Epithelial cell of esophagus (primary cell): ENCODE results near the gene WFDC12.
A peak's percentile ranks its signal among the peaks of the same experiment; 100 is the strongest.
"Not testable (repeated sequence)": the region's sequence is repeated elsewhere in the genome, so short reads cannot be mapped to it uniquely, and the experiment has no call there.

Experiments
- DNase-seq: peaks from one replicate; pipeline ENCODE4 v3.0.0; 2010; ENCODE audit warnings: low read depth
- H3K4me3 ChIP-seq: 2 replicates; pipeline ENCODE4 v1.5.1; 2011; ENCODE audit warnings: mild to moderate bottlenecking, low read length, control low read depth
- CTCF ChIP-seq: IDR thresholded peaks from 2 replicates; pipeline ENCODE4 v1.5.1; 2011; ENCODE audit warnings: low read depth, mild to moderate bottlenecking, low read length, control low read depth, inconsistent platforms; ENCODE audit not compliant: insufficient read depth; ENCODE audit errors: missing control alignments

WFDC12 gene

DNA sequence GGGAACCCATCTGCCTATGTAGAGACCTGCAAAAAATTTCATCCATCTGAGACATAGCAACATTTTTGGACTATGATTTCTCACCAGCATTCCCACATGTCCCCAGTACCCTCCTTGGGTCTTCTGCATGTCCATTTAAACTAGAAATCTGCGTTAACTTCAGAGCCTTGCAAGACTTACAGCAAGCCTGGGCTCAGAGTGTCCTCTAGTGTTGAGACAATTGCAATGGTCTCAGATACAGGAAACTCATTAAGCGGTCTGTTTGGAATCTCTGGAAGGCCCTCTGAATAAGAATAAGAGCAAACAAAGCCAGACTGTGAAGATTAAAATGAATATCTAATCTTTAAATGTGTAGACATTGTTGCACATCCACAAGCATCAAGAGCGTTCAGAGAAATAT is 29.9 kb upstream of the WFDC12 start:
- H3K4me3 ChIP-seq = no peak overlapping the region
- TF ChIP-seq CTCF = peak; percentile 13
- no peak for DNase-seq

GRCh38 chr20:45153752-45154151 is 29.5 kb upstream of the WFDC12 start:
- no peak for DNase-seq
- H3K4me3 ChIP-seq = no peak overlapping the region
- no peak for TF ChIP-seq CTCF

GRCh38 chr20:45153147-45153546 is 28.9 kb upstream of the WFDC12 start:
- no peak for TF ChIP-seq CTCF
- DNase-seq = no peak
- H3K4me3 ChIP-seq = no peak overlapping the region

- no peak for TF ChIP-seq CTCF
- no peak for DNase-seq
- no peak overlapping the region for H3K4me3 ChIP-seq
Observed at GRCh38 chr20:45152405-45152804, 28.1 kb upstream of the WFDC12 start.

DNA sequence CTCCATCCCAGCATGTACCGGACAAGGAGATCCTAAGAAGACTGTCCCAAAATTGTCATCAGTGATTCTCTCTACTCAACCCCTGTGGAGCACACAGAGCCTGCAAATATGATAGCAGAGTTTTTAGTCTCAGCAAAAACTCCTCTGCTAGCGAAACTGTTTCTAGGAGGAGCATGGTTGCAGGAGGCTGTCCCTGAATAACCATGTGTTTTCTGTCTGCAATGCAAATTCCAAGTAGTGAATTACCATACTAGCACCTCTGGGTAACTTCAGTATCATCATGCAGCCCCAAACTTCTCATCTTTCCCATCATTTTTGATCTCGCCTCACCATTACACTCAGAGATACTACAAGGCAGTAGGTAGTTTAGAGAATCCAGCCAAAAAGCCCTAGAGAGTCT is 24.8 kb upstream of the WFDC12 start:
- no peak for DNase-seq
- TF ChIP-seq CTCF = no peak
- no peak overlapping the region for H3K4me3 ChIP-seq

DNA sequence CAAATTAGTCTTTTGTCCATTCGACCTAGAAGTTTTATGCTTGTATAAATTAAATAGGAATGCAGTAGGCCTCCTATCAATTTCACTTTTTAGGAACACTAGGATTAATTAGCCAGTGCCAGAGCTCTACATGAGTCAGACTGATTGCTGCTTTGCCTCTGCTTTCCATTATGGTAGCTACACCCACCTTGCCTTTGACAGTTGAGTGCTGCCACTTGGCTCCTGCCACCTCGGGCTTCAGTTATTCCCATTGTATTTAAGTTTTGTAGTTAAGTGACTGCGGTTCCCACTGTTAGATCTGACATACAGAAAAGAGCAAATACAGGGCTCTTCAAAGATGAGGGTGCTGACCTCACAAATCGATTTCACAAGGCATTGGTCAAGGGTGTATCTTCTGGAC is 16.6 kb upstream of the WFDC12 start:
- no peak for TF ChIP-seq CTCF
- no peak overlapping the region for H3K4me3 ChIP-seq
- no peak for DNase-seq

- DNase-seq, H3K4me3 ChIP-seq: not testable (repeated sequence)
Observed at GRCh38 chr20:45139733-45140375, 15.6 kb upstream of the WFDC12 start.
